HG02973 (cell line): Measurements from ENCODE around the gene ADRA2B.
"Not testable (repeated sequence)": the region's sequence is repeated elsewhere in the genome, so short reads cannot be mapped to it uniquely, and the experiment has no call there.

ENCODE experiments used
- ATAC-seq: cut with Tn5 transposase; IDR thresholded peaks from one replicate; pipeline ENCODE4 v1.9.1; 2021; ENCODE audit warnings: moderate library complexity; ENCODE audit not compliant: unreplicated experiment

Gene ADRA2B

DNA sequence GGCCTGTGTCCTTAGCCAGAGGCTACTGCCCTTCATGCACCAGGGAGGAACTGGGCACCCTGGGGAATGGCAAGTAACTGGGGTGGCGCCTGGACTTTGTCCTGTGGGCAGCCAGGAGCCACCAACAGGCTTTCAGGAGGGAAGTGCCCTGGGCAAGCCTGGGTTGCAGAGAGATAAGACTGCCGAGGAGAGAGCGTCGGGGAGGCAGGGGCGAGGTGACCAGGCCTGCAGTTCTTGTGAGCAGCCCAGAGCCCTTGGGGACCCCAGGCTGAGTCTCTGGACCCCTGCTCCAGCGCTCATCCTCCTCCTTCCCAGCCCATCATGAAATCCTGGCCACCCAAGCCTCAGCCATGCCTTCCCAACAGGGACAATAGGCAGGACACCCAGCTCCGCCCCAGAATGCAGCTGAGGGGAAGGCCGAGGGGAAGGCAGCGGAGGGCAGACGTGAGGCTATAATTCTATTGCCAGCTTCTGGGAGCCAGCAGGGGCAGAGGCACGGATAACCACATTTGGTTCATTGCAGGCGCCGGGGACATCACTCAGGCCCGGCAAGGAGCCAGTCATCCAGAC lies 25.1 kb downstream of the ADRA2B start:
- ATAC-seq = no peak

DNA sequence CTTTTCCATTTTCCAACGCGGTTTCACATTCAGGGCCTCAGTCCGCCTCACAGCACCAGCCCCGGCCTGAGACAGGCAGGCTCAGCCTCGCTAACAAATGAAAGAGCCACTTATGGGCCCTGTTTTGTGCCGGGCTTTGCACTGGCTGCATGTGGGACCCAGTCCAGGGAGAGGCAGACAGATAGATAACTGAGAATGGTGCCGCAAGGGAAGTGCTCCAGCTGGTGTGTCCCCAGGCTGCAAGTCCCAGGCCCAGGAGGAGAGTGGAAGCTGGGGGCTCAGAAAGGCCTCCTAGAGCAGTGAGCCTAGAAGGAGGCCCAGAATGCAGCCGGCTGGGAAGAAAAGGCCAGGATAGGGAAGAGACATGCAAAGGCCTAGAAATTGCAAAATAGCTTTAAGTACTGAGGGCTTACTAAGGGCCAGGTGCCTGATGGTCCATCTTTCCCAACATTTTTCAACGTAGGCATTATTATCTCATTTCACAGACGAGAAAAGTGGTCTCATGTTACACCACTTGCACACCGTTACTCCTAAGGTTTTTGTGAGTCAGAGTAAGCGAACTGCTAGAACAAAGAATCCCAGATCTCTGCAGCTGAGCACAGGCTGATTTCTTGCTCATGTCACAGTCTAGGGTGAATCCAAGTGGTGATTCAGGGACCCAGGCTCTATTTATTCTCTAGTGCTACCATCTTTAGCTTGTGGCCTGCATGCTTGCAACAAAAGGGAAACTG lies 26.0 kb downstream of the ADRA2B start:
- ATAC-seq = no peak

DNA sequence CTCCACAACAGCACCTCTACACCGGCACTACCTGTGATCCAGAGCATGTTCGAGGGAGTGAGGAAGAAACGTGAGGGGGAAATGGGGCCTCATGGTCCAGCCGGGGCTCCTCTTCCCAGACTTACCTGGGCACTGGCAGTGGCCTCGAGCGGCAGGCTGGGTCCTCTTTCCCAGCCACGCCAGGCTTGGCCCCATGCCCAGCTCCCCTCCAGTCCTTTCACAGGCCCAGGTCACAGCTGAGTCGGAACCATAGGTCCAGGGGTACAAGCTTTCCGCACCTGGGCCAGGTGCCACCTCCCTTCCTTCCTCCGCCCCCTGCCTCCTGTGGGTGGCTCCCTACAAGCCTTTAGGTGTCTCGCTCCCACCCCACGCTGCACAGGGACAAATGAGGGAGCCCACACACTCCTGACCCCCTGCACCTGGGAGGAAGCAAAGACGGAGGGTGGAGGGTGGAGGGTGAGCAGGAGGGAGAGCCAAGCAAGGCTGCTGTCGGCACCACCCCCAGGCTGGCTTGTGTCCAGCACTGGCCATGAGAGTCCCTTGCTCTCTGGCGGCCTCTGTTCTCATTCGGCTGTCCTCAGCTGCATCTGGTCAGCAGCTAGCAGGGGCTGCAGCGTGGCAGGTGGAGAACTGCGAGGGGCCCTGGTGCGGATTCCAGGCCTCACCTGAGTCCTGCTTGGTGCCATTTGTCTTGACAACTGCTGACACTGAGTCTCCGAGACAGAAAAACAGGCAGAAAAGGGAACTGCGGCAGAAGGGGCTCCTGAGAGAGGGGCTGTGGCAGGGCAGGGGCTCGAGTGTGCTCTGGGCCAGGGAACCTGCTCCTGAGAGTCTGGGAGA lies 26.8 kb downstream of the ADRA2B start:
- ATAC-seq = no peak

DNA sequence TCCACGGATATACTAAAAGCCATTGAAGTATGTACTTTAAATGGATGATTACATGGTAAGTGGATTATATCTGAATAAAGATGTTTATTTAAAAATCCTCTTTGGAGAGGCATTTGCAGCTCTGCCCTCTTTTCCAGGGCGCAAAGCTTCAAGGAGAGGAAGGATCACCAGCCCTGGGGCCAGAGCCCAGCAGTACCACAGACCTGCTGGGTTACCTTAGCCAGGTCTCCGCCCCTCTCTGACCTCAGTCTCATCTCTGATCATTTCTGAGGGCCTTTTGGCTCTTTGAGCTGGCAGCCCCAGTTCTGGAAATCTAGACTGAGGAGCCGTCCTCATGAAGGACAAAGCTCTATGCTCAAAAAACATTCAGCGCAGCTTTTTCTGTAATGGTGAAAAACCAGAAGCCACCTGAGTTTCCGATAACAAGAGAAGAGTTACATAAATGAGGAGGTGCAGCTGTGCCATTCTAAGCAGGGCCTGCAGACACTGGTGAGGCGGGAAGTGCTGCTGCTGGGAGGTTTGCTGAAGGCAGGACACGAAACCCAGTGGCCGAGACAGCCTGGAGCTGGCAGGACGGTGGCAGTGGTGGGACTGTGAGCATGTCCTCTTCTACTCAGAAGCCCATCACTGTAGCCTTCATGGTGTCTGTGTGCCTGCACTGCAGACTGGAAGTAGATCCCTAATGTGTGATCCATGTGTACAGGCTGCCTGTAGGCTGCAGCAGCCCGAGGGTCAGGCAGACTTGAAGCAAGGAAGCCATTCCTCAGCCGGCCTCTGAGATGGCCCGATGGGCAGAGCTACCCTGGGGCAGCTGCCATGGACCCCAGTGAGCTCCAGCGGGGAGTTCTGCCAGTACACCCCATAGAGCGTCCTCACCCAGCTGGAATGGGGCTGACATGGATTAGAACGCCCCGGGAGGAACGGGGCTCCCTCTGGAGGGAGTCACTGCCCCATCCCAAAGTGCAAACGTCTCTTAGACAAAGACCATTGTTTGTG lies 27.7 kb downstream of the ADRA2B start:
- ATAC-seq = no peak

DNA sequence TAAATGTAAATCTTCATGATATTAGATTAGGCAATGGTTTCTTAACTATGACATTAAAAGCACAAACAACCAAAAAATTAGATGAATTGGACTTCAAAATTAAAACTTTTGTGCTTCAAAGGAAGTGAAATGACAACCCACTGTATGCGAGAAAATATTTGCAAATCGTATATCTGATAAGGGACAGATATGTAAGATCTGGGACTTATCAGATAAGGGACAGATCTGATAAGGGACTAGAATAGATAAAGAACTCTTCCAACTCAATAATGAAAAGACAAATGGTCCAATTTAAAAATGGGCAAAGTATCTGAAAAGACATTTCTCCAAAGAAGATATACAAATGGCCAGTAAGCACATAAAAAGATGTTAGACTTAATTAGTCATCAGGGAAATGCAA lies 29.2 kb downstream of the ADRA2B start:
- ATAC-seq = no peak

DNA sequence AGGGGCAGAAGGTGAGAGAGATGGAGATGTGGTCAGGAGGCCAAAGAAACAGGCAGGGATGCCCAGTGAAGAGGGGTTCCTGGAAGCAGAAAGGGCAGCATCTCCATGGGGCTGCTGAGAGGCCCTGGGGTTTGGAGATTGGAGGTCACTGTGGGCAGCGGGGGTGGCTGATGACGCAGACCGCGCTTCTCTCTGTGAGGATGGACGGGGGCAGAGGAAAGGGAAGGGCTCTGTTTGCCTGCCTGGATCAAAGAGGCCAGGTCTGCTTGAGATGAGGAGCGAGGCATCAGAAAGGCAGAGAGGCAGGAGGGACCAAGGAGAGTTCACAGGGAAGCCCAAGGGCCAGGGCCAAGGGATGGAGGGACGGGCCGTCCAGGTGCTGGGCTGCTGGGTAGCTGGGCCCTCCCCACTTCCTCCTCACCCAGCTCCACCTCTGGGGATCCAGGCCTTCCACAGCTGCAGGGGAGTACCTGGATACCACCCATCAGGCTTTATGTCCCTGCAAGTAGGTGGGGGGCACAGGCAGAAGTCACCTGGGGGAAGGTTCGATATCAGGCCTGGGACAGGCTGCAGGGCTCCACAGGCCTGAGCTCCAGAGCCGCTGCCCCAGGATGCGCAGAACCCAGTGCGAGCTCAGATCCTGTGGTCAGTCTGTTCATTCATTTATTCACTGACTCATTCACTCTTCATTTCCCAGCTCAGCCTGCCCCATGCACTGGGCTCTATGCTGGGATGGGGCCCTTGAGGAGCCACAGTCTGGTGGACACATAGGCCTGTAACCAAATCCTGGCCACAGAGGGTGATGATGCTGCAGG lies 30.6 kb downstream of the ADRA2B start:
- ATAC-seq = no peak

DNA sequence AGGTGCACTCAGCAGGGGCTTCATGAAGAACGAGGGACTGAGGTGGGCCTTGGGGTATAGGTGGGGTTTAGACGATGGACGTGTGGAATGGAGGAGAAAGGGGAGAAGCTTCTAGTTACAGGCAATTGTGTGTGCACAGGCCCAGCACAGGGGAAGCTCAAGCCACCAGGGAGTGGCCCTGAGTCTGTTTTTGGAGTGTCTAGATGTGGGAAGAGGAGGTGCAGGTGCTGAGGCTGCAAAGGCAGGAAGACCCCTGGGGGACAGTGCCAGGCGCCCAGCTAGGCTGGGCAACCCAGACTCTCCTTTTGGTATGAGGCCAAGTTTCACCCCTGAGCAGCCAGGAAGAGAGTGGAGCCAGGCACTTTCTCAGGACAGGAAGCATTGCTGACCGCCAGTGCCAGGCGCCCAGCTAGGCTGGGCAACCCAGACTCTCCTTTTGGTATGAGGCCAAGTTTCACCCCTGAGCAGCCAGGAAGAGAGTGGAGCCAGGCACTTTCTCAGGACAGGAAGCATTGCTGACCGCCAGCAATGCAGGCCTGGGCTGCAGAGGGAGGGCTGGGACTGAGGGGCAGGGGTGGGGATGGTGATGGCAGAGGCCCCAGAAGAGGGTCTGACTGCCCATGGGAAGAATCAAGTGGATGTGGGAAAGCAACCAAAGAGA lies 31.4 kb downstream of the ADRA2B start:
- not testable (repeated sequence) for ATAC-seq

DNA sequence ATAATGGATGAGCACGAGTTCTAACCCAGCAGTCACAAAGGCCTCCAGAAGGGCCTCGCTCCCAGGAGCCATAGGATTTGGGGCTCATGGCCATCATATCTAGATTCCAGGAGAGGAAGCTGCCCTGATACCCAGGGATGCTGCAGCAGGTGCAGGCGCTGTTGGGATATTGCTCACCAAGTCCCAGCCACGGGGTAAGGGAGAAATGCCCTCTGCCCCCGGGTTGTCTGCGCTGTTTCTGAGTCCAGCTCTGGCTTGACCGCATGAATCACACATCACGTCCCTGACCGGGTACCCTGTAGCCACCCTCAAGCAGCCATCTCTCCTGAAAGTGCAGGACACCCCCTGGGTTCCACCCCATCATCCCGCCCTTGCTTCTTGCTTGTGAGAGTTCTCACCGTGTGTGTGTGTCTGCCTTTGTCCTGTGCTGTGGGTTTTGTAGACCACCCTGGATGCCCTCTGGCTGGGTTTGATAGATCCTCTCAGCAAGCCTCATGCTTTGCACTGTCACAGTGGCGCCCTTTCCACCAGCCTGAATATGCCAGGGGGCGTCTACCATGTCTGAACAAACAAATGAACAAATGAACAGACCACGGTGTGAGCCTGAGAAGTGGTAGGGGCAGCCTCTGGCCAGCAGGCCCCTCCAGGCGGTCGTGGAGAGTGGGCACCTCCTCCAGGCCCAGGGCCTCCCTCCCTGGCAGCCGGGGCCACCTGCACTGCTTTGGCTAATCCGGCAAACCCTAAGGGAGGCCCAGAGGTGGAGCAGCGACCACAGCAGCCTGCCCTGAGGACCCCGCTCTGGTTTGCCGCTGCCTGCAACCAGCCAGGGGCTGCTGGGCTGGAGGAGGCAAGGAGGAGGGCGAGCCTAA lies 32.1 kb downstream of the ADRA2B start:
- no peak for ATAC-seq

DNA sequence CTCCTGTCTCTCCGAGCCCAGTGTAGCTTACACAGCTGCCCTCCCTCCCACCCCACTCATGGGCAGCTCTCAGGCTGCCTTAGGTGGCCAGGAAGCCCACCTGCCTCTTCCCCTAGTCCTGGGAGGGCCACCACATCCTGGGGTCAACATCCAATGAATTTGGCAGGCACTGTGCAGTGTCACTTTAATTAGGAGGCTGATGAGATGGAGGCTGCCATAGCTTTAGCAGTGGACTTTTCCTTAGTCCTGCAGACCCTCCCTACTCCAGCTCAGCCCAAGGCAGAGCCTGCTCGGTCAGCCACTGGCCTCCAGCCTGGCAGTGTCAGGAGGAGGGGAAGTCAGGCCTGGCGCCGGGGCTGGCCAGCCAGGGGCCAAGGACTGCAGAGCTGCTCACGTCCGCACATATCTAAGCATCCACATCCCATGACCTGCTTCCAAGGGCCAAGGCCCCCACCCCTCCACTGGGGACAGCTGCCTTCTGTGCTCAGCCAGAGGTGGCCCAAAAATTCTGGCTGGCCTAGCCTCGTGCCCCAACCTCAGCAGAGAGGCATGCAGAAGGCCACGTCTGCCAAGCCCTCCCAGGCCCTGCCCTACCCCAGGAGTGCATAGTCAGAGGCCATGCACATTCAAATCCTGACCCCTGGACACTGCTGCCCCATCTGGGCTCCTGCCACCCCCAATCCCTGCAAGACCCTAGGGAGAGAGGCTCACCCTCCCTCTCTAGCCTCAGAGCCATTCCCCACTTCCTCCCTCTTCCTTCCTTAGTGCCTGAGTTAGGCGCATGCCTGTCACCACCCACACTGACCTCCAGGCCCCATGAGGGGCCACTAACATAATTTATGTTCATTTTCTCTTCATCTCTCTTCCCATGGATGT lies 33.1 kb downstream of the ADRA2B start:
- no peak for ATAC-seq

DNA sequence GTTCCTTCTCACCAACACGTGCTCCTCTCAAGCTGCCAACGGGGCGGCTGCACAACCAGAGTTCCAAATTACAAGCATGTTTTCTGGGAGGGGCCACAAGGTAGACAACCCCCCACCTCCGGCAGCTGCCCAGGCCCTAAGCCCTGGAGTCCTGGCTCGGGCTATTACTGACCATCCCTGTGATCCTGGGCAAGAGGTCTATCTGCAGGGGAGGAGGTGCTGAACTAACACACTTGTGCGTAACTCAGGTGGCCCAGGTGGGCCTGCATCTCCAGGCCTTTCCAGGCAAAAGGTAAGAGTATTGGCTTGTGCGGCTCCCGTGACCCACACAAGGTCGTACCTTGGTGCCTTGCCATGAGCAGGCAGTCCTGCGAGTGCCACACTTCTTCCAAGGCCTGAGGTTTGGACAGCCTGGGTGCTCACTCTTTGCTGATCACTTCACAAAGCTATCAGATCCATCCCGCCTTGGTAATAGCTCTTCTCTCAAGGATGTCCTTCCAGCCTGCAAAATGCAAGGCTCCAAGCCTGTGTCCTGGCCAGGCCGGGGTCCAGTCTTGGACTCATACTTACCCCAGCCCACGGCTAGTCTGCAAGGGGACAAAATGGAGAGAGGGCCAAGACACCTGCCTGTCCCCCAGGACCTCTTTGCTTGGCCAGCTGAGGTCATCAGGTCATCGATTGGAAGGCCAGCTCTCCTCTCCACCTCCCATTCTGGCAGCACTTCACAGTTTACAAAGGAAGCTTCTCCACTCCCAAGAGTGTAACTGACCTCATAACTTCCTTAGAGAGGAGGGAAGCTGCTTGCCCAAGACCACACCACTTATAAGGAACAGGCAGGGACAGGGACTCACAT lies 33.9 kb downstream of the ADRA2B start:
- no peak for ATAC-seq

DNA sequence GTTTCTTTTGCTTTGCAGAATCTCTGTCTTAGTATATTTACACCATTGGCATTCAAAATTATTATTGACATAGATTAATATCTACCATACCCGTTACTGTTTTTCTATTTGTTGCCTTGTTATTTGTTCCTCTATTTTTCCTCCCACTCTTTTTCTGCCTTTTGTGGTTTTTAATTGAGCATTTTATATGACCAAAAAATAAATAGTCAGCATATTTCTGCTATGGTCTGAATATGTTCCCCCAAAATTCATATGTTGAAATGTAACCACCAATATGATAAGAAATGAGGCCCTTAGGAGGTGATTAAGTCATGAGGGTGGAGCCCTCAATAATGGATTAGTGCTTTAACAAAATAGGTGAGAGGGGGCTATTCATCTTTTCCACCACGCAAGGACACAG lies 35.3 kb downstream of the ADRA2B start:
- no peak for ATAC-seq

DNA sequence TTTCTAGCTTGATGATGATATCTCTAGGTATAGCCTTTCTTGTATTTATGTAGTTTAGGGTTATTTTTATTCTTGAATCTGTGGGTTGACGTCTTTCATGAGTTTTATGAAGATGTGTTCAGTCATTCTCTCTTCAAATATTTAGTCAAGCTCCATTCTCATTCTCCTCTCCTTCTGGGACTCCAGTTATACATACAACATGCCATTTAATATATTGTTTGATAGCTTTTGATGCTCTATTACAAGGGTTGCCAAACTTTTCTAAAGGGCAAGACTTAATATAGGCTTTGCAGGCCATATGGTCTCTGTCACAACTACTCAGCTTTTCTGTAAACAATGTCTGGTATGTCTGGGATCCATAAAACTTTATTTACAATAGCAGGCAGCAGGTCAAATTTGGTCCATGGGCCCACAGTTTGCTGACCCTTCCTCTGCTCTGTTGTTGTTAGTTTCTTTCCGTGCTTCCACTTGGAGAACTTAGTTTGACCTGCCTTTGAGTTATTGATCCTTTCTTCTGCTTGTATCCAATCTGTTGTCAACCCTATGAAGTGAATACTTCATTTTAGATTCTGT lies 41.1 kb downstream of the ADRA2B start:
- ATAC-seq = no peak

DNA sequence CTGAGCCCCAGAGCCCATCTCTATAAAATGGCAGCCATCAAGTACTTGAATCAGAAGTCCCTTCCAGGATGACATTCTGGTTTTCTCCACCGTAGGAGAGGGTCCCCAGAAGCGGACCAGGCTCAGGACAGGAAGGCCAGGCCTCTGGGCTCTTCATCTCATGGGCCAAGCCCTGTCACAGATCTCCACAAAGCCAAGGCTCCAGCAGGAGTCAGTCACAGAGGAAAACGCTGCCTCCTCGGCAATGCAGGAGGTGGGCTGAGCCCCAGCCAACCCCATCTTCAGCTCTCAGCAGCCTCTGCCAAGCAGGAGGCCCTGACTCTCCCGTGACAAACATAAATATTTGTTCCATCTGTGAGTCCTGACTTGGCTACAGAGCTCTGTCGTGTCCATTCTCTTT lies 42.2 kb downstream of the ADRA2B start:
- no peak for ATAC-seq

DNA sequence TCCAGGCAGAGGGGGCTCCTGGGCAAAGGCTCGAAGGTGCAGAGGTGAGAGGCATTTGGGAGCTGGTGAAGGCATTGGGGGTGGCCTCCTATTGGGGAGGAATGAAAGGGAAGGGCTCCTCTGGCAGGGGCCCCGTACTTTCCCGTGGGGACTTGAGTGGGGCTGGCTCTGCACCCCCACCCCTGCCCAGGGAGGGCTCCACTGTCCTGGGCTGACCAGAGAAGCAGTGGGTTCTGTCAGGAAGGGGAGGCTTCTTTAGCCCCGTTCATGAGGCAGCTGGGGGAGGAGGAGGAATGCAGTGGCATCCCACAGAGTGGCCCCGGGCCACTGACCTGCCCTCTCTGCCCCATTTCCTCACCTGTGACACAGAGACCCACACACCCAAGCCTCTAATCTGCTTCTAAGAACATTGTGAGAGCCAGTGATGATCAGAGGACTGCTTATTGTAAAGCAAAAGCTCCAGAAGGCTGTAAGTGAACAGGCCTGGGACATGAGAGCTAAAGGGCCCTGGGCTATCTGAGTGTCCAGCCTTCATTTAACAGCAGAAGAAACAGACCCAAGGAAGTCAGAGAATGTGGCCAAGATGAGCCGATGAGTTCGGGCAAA lies 43.1 kb downstream of the ADRA2B start:
- no peak for ATAC-seq

DNA sequence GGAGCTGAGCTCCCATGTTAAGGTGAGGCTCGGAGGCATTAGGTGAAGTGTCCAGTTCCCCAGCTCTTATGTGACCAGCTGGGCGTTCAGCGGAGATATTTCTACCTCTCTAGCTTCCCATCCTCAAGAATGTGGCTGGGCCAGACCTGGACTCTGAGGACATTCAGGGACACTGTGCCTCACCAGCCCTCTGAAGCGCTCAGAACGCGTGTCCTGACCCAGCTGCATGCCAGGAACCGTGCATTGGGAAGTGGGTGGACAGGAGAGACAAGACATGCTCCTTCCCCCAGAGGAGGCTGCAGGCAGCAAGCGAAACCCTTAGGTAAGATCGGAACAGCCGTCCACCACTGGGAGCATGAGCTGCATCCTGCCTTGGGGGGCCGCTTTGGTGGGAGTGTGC lies 43.6 kb downstream of the ADRA2B start:
- ATAC-seq = no peak

DNA sequence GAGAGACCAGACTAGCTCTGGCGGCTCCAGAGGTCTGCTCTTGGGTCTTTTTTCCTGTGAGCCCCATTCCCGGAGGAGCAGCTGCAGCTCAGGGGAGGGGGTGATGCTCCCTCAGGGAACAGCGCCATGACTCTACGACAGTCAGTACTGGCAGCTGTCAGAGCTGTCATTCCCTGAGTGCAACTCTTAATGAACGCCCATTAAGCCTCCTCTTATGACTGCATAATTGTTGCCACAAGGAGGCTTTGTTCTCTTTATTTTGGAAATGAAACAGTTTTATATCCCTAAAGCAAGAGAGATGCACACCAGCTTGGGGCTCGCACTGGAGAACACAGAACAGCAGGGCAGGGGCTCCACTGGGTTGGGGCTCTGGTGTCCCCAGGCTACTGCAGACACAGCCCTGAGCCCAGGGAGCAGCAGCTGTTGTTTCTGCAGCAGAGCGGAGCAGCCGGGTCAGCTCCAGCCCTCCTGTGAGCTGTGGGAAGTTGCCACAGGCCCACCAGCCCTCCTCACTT lies 44.3 kb downstream of the ADRA2B start:
- not testable (repeated sequence) for ATAC-seq
